IMR-90 (cell line): ENCODE measurements around the gene ALK. TPM values are rescaled to one million over a fixed set of nuclear protein-coding genes. Genes with fewer than 3 reads are reported as not detected.

Experiments used
- ATAC-seq: fragments of 200-7000 bp; cut with Tn5 transposase; 2 replicates; pipeline ENCODE4 v1.9.1; 2020; ENCODE audit warnings: low read depth, mild to moderate bottlenecking, moderate library complexity
- BruUV-seq: library from RNA; stranded (reverse); fragments of 400-500 nt; replicated peaks from 2 replicates; lab custom pipeline; 2021; lab: Mats Ljungman, UMichigan
- CTCF ChIA-PET: fragments of 300-600 bp; formaldehyde crosslinking; extraction: SDS; loops from one replicate; lab custom pipeline; 2021; ENCODE audit warnings: antibody characterized with exemption; lab: Yijun Ruan, JAX
- POLR2A ChIA-PET: fragments of 300-600 bp; sonication (Branson Sonifier 250); formaldehyde crosslinking; loops from one replicate; lab custom pipeline; 2022; ENCODE audit warnings: antibody characterized with exemption; ENCODE audit not compliant: unreplicated experiment; lab: Charles Lee
- DNase-seq: peaks from one replicate; pipeline ENCODE4 v3.0.0; 2013
- H2AFZ ChIP-seq: replicated peaks from 2 replicates; pipeline ENCODE3; 2013; ENCODE audit warnings: low read length, mild to moderate bottlenecking; ENCODE audit not compliant: poor library complexity
- H2AK5ac ChIP-seq: 2 replicates; pipeline ENCODE4 v1.6.1; 2013; ENCODE audit warnings: low read depth, low read length, inconsistent platforms
- H2AK9ac ChIP-seq: replicated peaks from 2 replicates; pipeline ENCODE3; 2013; ENCODE audit warnings: mild to moderate bottlenecking, low read depth, low read length, moderate library complexity; ENCODE audit not compliant: poor library complexity
- H2BK120ac ChIP-seq: 2 replicates; pipeline ENCODE4 v1.6.1; 2013; ENCODE audit warnings: low read depth, low read length, inconsistent platforms
- H2BK15ac ChIP-seq: 3 replicates; pipeline ENCODE4 v1.6.1; 2013; ENCODE audit warnings: low read depth, low read length, inconsistent platforms
- H2BK20ac ChIP-seq: 2 replicates; pipeline ENCODE4 v1.6.1; 2013; ENCODE audit warnings: low read depth, mild to moderate bottlenecking, inconsistent platforms, low read length, moderate library complexity
- H2BK5ac ChIP-seq: 2 replicates; pipeline ENCODE4 v1.6.1; 2013; ENCODE audit warnings: mild to moderate bottlenecking, low read depth, low read length, inconsistent platforms; ENCODE audit not compliant: poor library complexity, severe bottlenecking
- H3K14ac ChIP-seq: replicated peaks from 2 replicates; pipeline ENCODE4 v1.6.1; 2013; ENCODE audit warnings: low read depth, low read length, inconsistent platforms
- H3K18ac ChIP-seq: 2 replicates; pipeline ENCODE4 v1.6.1; 2013; ENCODE audit warnings: low read depth, low read length, control low read depth
- H3K23ac ChIP-seq: 2 replicates; pipeline ENCODE4 v1.6.1; 2013; ENCODE audit warnings: low read depth, low read length, inconsistent platforms
- H3K27ac ChIP-seq: 2 replicates; pipeline ENCODE4 v1.5.1; 2013; ENCODE audit warnings: mild to moderate bottlenecking, control low read depth, low read length; ENCODE audit not compliant: insufficient read depth
- H3K27me3 ChIP-seq: 2 replicates; pipeline ENCODE4 v1.6.1; 2013; ENCODE audit warnings: low read length; ENCODE audit not compliant: control insufficient read depth, insufficient read depth
- H3K36me3 ChIP-seq: 2 replicates; pipeline ENCODE4 v1.6.1; 2013; ENCODE audit warnings: low read length, mixed read lengths; ENCODE audit not compliant: control insufficient read depth, insufficient read depth
- H3K4ac ChIP-seq: 2 replicates; pipeline ENCODE4 v1.6.1; 2013; ENCODE audit warnings: low read depth, low read length, inconsistent platforms
- H3K4me1 ChIP-seq: 2 replicates; pipeline ENCODE4 v1.6.1; 2013; ENCODE audit warnings: low read length, mixed read lengths; ENCODE audit not compliant: control insufficient read depth, insufficient read depth
- H3K4me2 ChIP-seq: 2 replicates; pipeline ENCODE4 v1.6.1; 2013; ENCODE audit warnings: low read depth, mild to moderate bottlenecking, control low read depth, low read length, moderate library complexity
- H3K4me3 ChIP-seq: 2 replicates; pipeline ENCODE4 v1.5.1; 2013; ENCODE audit warnings: low read depth, mild to moderate bottlenecking, control low read depth, low read length, moderate library complexity; ENCODE audit not compliant: insufficient read depth
- H3K56ac ChIP-seq: 2 replicates; pipeline ENCODE4 v1.6.1; 2013; ENCODE audit warnings: low read length, inconsistent platforms; ENCODE audit not compliant: insufficient read depth; ENCODE audit errors: extremely low read depth
- H3K79me1 ChIP-seq, 2 experiments: 2 replicates each; pipeline ENCODE4 v1.6.1; 2013; ENCODE audit warnings: low read length in 2 of 2, inconsistent platforms in 1 of 2, low read depth in 1 of 2
- H3K9ac ChIP-seq: 2 replicates; pipeline ENCODE4 v1.6.1; 2013; ENCODE audit warnings: low read depth, low read length, control low read depth
- H3K9me1 ChIP-seq: 2 replicates; pipeline ENCODE4 v1.6.1; 2013; ENCODE audit warnings: low read length, inconsistent platforms; ENCODE audit not compliant: insufficient read depth
- H3K9me3 ChIP-seq: 2 replicates; pipeline ENCODE4 v1.6.1; 2013; ENCODE audit warnings: low read length; ENCODE audit not compliant: control insufficient read depth, insufficient read depth
- H4K20me1 ChIP-seq: 2 replicates; pipeline ENCODE4 v1.6.1; 2013; ENCODE audit warnings: low read length, inconsistent platforms; ENCODE audit not compliant: insufficient read depth
- H4K5ac ChIP-seq: 2 replicates; pipeline ENCODE4 v1.6.1; 2013; ENCODE audit warnings: mild to moderate bottlenecking, low read depth, low read length, control low read depth
- H4K8ac ChIP-seq, 2 experiments: 2 replicates each; pipeline ENCODE4 v1.6.1; 2013; ENCODE audit warnings: low read depth in 2 of 2, low read length in 2 of 2, control low read depth in 1 of 2, inconsistent platforms in 1 of 2
- H4K91ac ChIP-seq: 2 replicates; pipeline ENCODE4 v1.6.1; 2013; ENCODE audit warnings: low read depth, low read length, inconsistent platforms; ENCODE audit not compliant: insufficient read depth
- CEBPB ChIP-seq: IDR thresholded peaks from 2 replicates; pipeline ENCODE4 v1.6.1; 2012; ENCODE audit warnings: low read depth, low read length, improper control_type of control experiment
- MAFK ChIP-seq: IDR thresholded peaks from 2 replicates; pipeline ENCODE4 v1.6.1; 2012; ENCODE audit warnings: low read depth, low read length, improper control_type of control experiment
- NFE2L2 ChIP-seq: fragments of 150-350 bp; IDR thresholded peaks from 2 replicates; pipeline ENCODE4 v1.6.1; 2016; ENCODE audit warnings: low read depth, mild to moderate bottlenecking, low read length
- RCOR1 ChIP-seq: IDR thresholded peaks from 2 replicates; pipeline ENCODE4 v1.6.1; 2012; ENCODE audit warnings: mild to moderate bottlenecking, low read length, improper control_type of control experiment; ENCODE audit not compliant: insufficient replicate concordance
- RFX5 ChIP-seq: IDR thresholded peaks from 2 replicates; pipeline ENCODE4 v1.8.0; 2012; ENCODE audit warnings: low read depth, mild to moderate bottlenecking, low read length, moderate library complexity
- SMC3 ChIP-seq: fragments of 150-350 bp; IDR thresholded peaks from 2 replicates; pipeline ENCODE4 v1.6.1; 2016; ENCODE audit warnings: low read depth, mild to moderate bottlenecking, antibody characterized with exemption, low read length, moderate library complexity
- WGBS, 2 experiments: methylation state at CpG; one replicate each; pipeline versions ENCODE4 v1.1.5 to v1.1.7; 2013; ENCODE audit warnings: missing lambda C conversion rate in 2 of 2; ENCODE audit not compliant: insufficient read length in 1 of 2; ENCODE audit errors: extremely low coverage in 2 of 2; 5-methylcytosine and 5-hydroxymethylcytosine counted together
- dilution Hi-C: fragments of 300-500 bp; cut with HindIII; formaldehyde crosslinking; loops from one replicate; pipeline ENCODE4 v1.14.3; 2018; ENCODE audit warnings: low sequenced_read_pairs; ENCODE audit not compliant: unreplicated experiment
- in situ Hi-C: fragments of 300-500 bp; cut with MboI; formaldehyde crosslinking; loops from 3 replicates; pipeline ENCODE4 v1.14.3; 2019; ENCODE audit warnings: low sequenced_read_pairs, inconsistent platforms, mixed read lengths
- intact Hi-C: fragments of 100-400 bp; cut with micrococcal nuclease; formaldehyde crosslinking; loops from 2 replicates; pipeline ENCODE4 v1.10.0; 2022
- polyA plus RNA-seq, 3 experiments: library from polyadenylated mRNA; depleted of rRNA; stranded (reverse); fragments of >200 nt; gene quantifications; 2 replicates each; pipeline ENCODE4 v1.2.3, GENCODE V29; 2012; ENCODE audit warnings: low replicate concordance in 1 of 3
- total RNA-seq: library from RNA; depleted of rRNA; stranded (reverse); fragments of >200 nt; gene quantifications from 2 replicates; pipeline ENCODE4 v1.2.3, GENCODE V29; 2012
- TF ChIP-seq, protein P1 (sequence below): fragments of 150-350 bp; IDR thresholded peaks from 2 replicates; pipeline ENCODE4 v1.6.1; 2017; ENCODE audit warnings: mild to moderate bottlenecking, antibody characterized with exemption, low read length, low read depth
- TF ChIP-seq, protein P2 (sequence below): fragments of 150-350 bp; IDR thresholded peaks from 2 replicates; pipeline ENCODE4 v1.6.1; 2016; ENCODE audit warnings: low read depth, mild to moderate bottlenecking, low read length, moderate library complexity, borderline replicate concordance

The ALK gene
- total and polyA plus RNA-seq, 2 of the 4 experiments (the other 2 are of a cell fraction) = not detected

DNA sequence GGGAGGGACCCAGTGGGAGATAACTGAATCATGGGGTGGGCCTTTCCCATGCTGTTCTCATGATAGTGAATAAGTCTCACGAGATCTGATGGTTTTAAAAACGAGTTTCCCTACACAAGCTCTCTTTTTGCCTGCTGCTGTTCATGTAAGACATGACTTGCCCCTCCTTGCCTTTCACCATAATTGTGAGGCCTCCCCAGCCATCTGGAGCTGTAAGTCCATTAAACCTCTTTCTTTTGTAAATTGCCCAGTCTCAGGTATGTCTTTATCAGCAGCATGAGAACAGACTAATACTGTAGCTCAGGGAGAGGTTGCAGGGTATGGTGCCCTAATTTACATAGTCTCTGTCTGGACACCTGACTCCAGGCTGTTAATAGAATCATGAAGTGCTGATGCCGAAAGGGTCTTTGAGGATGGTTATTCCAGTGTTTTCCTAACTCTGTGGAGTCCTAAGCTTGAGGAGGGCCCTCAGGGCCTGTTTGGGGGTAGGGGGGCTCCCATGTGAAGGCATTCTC lies 343.2 kb downstream of the ALK start:
- H4K5ac ChIP-seq = no peak overlapping the region
- H3K4me3 ChIP-seq = no peak overlapping the region
- H4K8ac ChIP-seq = no peak overlapping the region
- H3K4me1 ChIP-seq = no peaks in the 10 kb centered on the region
- no peak overlapping the region for H4K91ac ChIP-seq
- ATAC-seq = no peak
- no peak overlapping the region for H2AK9ac ChIP-seq
- H3K14ac ChIP-seq = no peak overlapping the region
- H4K20me1 ChIP-seq = no peaks in the 10 kb centered on the region
- no peaks in the 10 kb centered on the region for H3K9me3 ChIP-seq
- dilution Hi-C loops (no loop called here), intact Hi-C loops (no loop called here), in situ Hi-C loops (no loop called here)
- no peak overlapping the region for H3K23ac ChIP-seq
- no peak overlapping the region for H3K56ac ChIP-seq
- ChIA-PET CTCF (no interaction called here), POLR2A (no interaction called here)
- peaks cover 5% of the 10 kb centered on the region; the same call in 1 of the 2 replicates for H3K27me3 ChIP-seq
- no peaks in the 10 kb centered on the region for H3K36me3 ChIP-seq
- no CpG with 5 or more reads among the region's 3 CpGs for WGBS, 2 experiments
- no peak overlapping the region for H2BK5ac ChIP-seq
- TF ChIP-seq, protein P1, sequence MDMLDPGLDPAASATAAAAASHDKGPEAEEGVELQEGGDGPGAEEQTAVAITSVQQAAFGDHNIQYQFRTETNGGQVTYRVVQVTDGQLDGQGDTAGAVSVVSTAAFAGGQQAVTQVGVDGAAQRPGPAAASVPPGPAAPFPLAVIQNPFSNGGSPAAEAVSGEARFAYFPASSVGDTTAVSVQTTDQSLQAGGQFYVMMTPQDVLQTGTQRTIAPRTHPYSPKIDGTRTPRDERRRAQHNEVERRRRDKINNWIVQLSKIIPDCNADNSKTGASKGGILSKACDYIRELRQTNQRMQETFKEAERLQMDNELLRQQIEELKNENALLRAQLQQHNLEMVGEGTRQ = no peak
- no peak for TF ChIP-seq CEBPB
- TF ChIP-seq MAFK = no peak
- TF ChIP-seq, protein P2, sequence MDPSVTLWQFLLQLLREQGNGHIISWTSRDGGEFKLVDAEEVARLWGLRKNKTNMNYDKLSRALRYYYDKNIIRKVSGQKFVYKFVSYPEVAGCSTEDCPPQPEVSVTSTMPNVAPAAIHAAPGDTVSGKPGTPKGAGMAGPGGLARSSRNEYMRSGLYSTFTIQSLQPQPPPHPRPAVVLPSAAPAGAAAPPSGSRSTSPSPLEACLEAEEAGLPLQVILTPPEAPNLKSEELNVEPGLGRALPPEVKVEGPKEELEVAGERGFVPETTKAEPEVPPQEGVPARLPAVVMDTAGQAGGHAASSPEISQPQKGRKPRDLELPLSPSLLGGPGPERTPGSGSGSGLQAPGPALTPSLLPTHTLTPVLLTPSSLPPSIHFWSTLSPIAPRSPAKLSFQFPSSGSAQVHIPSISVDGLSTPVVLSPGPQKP = no peak
- no peak for TF ChIP-seq RFX5
- TF ChIP-seq RCOR1 = no peak
- no peak for TF ChIP-seq NFE2L2
- TF ChIP-seq SMC3 = no peak
- H3K18ac ChIP-seq = no peak overlapping the region
- H3K9me1 ChIP-seq = no peaks in the 10 kb centered on the region; the same call in 1 of the 2 replicates
- H3K4me2 ChIP-seq = no peak overlapping the region
- no peak overlapping the region for H2BK20ac ChIP-seq
- no peak for DNase-seq
- H2BK120ac ChIP-seq = no peak overlapping the region
- H2BK15ac ChIP-seq = no peak overlapping the region
- no peak overlapping the region for H2AFZ ChIP-seq
- no peaks in the 10 kb centered on the region for H3K79me1 ChIP-seq
- no peak overlapping the region for H3K27ac ChIP-seq
- H2AK5ac ChIP-seq = no peak overlapping the region
- no peak overlapping the region for H3K4ac ChIP-seq
- no peak overlapping the region for H3K9ac ChIP-seq
- BruUV-seq = no TSS peak
